RWPE1 (cell line): ENCODE data around the gene MYRIP.

Experiments used
- CTCF ChIA-PET: fragments of 350-600 bp; sonication (Branson Sonifier 250); formaldehyde crosslinking; extraction: SDS; loops from one replicate; lab custom pipeline; 2021; lab: Yijun Ruan, JAX
- POLR2A ChIA-PET: fragments of 400-600 bp; formaldehyde crosslinking; extraction: SDS; loops from one replicate; lab custom pipeline; 2020; ENCODE audit warnings: antibody characterized with exemption; ENCODE audit not compliant: low non-redundant PET; lab: Yijun Ruan, JAX
- DNase-seq: peaks from one replicate; pipeline ENCODE4 v3.0.0; 2012; ENCODE audit warnings: low spot score
- H3K27ac ChIP-seq: fragments of 450-650 bp; 2 replicates; pipeline ENCODE4 v1.5.1; 2017
- TF ChIP-seq, protein P1 (sequence below): fragments of 450-650 bp; conservative IDR thresholded peaks from 2 replicates; pipeline ENCODE4 v1.5.1; 2017; ENCODE audit warnings: low read depth, mild to moderate bottlenecking

MYRIP gene

DNA sequence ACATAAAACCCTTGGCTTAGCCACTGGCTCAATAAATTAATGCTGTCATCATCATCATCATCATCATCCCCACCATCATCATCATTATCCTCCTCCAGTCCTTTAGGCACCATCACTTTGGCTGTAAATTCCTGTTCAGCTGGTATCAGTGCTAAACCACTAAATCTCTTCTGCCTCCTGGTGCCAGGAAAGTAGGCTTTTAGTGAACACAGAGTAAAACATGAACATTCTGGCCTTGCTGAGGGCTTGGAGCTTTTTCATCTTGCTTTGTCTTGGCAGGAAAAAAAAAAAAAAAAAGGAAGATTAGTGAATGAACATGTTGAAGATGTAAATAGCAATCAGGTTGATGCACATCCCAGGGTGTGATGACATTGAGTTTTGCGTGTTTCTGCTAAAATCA, 432.8 kb downstream of the MYRIP start:
- no peak for DNase-seq
- POLR2A ChIA-PET, result no interaction called here
- CTCF ChIA-PET, result no interaction called here
- TF ChIP-seq, protein P1, sequence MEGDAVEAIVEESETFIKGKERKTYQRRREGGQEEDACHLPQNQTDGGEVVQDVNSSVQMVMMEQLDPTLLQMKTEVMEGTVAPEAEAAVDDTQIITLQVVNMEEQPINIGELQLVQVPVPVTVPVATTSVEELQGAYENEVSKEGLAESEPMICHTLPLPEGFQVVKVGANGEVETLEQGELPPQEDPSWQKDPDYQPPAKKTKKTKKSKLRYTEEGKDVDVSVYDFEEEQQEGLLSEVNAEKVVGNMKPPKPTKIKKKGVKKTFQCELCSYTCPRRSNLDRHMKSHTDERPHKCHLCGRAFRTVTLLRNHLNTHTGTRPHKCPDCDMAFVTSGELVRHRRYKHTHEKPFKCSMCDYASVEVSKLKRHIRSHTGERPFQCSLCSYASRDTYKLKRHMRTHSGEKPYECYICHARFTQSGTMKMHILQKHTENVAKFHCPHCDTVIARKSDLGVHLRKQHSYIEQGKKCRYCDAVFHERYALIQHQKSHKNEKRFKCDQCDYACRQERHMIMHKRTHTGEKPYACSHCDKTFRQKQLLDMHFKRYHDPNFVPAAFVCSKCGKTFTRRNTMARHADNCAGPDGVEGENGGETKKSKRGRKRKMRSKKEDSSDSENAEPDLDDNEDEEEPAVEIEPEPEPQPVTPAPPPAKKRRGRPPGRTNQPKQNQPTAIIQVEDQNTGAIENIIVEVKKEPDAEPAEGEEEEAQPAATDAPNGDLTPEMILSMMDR, result no peak
- H3K27ac ChIP-seq, result no peak overlapping the region

DNA sequence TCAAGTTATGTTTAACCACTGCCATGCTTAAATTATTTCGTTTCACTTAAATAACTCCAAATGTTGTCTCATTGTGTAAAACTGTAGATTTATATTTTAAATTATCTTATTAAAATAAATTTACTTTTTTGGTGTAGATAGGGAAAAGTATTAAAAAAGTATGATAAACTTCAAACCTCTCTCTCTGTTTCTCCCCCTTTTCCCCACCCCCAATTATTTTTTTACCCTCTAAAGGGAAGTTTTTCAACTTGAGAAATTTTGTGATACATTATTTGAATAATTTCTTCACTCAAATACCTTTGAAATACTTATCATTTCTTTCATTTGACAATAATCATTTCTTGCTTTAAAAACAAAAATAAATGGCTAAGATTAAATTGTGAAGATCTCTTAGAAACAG, 433.2 kb downstream of the MYRIP start:
- no peak for DNase-seq
- POLR2A ChIA-PET, result no interaction called here
- CTCF ChIA-PET, result no interaction called here
- H3K27ac ChIP-seq, result no peak overlapping the region
- TF ChIP-seq, protein P1, result no peak

DNA sequence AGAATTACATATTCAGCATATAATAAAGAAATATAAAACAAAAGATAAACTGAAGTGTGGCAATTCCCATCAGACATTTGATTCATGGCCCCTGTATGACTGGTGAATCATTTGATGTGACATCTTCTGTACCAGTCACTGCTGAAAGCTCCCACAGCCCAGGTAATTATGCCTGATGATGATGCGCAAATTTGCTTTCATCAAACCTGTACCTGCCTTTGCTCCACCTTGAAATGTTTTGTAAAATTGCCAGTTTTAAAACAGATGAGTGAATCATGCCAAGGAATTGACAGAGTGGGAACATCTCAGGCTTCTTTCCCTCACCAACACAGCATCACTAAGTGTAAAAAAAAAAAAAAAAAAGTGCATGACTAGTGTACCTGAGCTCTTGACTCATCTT, 433.6 kb downstream of the MYRIP start:
- H3K27ac ChIP-seq, result no peak overlapping the region
- DNase-seq, result no peak
- TF ChIP-seq, protein P1, result no peak
- CTCF ChIA-PET, result no interaction called here
- POLR2A ChIA-PET, result no interaction called here

DNA sequence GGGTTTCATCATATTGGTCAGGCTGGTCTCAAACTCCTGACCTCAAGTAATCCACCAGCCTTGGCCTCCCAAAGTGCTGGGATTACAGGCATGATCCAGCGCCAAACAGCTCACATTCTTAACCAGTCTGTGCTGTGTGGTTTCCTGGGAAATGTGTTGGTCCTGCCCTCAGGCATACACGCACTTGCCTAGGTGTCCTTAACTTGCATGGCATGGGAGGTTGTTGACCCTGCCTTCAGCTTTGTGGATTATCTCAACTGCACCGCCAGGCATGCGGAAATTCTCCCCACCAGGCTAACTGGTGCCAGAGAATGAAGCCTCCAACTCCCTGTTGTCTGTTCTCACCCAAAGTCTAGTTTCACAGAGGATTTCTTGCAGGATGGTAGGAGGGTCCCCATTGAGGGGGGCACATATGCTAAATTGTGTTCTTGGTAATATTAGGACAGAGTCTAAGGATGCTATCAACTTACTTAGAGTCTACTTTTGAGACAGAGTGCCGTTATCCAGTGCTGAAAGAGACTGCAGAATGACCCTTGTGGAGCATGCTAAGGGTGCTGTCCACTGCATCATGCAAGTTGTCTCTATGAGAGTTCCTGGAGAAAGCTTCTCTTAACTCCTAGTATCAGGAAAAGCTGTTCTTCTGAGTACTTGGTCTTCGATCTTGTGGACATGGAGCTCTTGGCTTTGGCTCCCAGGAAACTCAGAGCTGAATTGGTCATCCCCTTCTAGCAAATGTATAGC, 438.5 kb downstream of the MYRIP start:
- CTCF ChIA-PET, result interaction anchor here (0.7 kb wide), 1 partner anchor 1243 kb away, joined by 3 read pairs; no protein-coding TSS in a partner anchor
- POLR2A ChIA-PET, result no interaction called here
- no peak for DNase-seq
- H3K27ac ChIP-seq, result no peak overlapping the region
- TF ChIP-seq, protein P1, result no peak

DNA sequence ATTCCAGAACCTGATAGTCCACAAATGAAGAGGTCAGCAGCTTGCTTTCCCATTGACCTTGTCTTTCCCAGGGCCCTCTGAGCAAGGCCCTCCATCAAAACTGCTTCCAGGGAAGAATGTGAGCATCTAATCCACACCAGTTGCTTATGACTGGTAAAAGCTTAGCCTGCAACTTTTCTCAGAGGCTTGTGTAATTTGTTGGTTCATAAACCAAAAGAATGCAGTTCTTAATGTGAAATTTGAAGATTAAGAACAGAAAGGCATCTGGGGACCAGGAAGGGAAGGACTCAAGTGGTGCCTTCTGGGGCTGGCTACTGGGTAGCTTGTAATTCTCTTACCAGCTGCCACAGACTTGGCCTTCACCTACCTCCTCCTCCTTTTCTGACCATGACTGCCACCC, 439.2 kb downstream of the MYRIP start:
- TF ChIP-seq, protein P1, result no peak
- POLR2A ChIA-PET, result no interaction called here
- H3K27ac ChIP-seq, result no peak overlapping the region
- CTCF ChIA-PET, result interaction anchor here (0.7 kb wide), 1 partner anchor 1243 kb away, joined by 3 read pairs; no protein-coding TSS in a partner anchor
- no peak for DNase-seq

DNA sequence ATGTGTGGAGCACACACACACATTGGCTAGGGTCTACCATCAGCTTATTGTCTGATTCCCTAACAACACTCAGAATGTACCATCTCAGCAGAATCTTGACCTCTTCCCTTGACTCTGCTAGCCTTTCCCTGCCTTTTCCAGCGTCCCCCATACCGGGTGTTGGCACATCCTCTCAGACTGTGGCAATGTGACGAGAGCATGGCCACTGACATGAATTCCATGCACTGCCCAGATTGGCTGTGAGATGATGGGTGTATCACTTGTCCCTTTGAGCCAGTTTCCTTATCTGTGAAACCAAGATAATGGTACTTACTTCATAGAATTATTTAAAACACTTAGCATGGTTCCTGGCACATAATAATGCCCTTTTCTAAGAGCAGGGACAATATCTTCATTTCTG, 439.8 kb downstream of the MYRIP start:
- POLR2A ChIA-PET, result no interaction called here
- CTCF ChIA-PET, result no interaction called here
- no peak for DNase-seq
- TF ChIP-seq, protein P1, result no peak
- no peak overlapping the region for H3K27ac ChIP-seq
